GM12878 (cell line): ENCODE results near the gene HOXD12. TPM values are rescaled to one million over a fixed set of nuclear protein-coding genes. Genes with fewer than 3 reads are reported as not detected.

ENCODE experiments used
- ATAC-seq: fragments of 200-7000 bp; cut with Tn5 transposase; 3 replicates; pipeline ENCODE4 v1.9.1; 2020; ENCODE audit warnings: mild to moderate bottlenecking, moderate library complexity
- BruUV-seq: library from RNA; stranded (reverse); fragments of 400-500 nt; replicated peaks from 2 replicates; lab custom pipeline; 2021; lab: Mats Ljungman, UMichigan
- CTCF ChIA-PET: fragments of 300-600 bp; sonication (Branson Sonifier 250); formaldehyde crosslinking; extraction: SDS; loops from one replicate; lab custom pipeline; 2021; ENCODE audit warnings: inconsistent platforms; lab: Yijun Ruan, JAX
- POLR2A ChIA-PET: fragments of 350-600 bp; formaldehyde crosslinking; extraction: SDS; loops from one replicate; lab custom pipeline; 2021; ENCODE audit warnings: inconsistent platforms; lab: Charles Lee
- RAD21 ChIA-PET: fragments of 300-600 bp; sonication (Branson Sonifier 250); formaldehyde crosslinking; loops from one replicate; lab custom pipeline; 2023; ENCODE audit warnings: antibody characterized with exemption; ENCODE audit not compliant: unreplicated experiment; lab: Charles Lee
- SMC1A ChIA-PET: fragments of 300-600 bp; sonication (Branson Sonifier 250); formaldehyde crosslinking; loops from one replicate; lab custom pipeline; 2023; ENCODE audit not compliant: unreplicated experiment, uncharacterized antibody; lab: Charles Lee
- DNase-seq: peaks from one replicate; pipeline ENCODE4 v3.0.0-alpha.2; 2011; ENCODE audit warnings: low read depth, low spot score
- FAIRE-seq: peaks from 3 replicates; lab custom pipeline; 2011; peaks lifted over from hg19 to GRCh38; lab: Jason Lieb, UNC
- H2AFZ ChIP-seq: 2 replicates; pipeline ENCODE4 v1.6.0; 2011; ENCODE audit warnings: low read depth, low read length, control low read depth; ENCODE audit not compliant: control insufficient read depth
- H3K27ac ChIP-seq: 2 replicates; pipeline ENCODE4 v1.5.1; 2011; ENCODE audit warnings: control low read depth; ENCODE audit not compliant: control insufficient read depth, insufficient read depth
- H3K27me3 ChIP-seq, 2 experiments: replicated peaks in 1 of 2; 2 replicates each; pipeline versions ENCODE4 v1.6.0 to v1.6.1; 2011; ENCODE audit warnings: low read length in 1 of 2; ENCODE audit not compliant: control insufficient read depth in 2 of 2, insufficient read depth in 2 of 2
- H3K36me3 ChIP-seq, 2 experiments: 2 replicates each; pipeline ENCODE4 v1.5.1; 2011; ENCODE audit warnings: low read length in 1 of 2; ENCODE audit not compliant: control insufficient read depth in 2 of 2, insufficient read depth in 2 of 2
- H3K4me1 ChIP-seq: 2 replicates; pipeline ENCODE4 v1.6.1; 2011; ENCODE audit warnings: mild to moderate bottlenecking, low read length, moderate library complexity, mixed read lengths; ENCODE audit not compliant: control insufficient read depth, insufficient read depth
- H3K4me2 ChIP-seq: 2 replicates; pipeline ENCODE4 v1.6.0; 2011; ENCODE audit warnings: control low read depth; ENCODE audit not compliant: control insufficient read depth, insufficient read depth
- H3K4me3 ChIP-seq: fragments of 200-600 bp; sonication (generic); 2 replicates; pipeline ENCODE4 v1.5.1; 2016
- H3K79me2 ChIP-seq: 2 replicates; pipeline ENCODE4 v1.6.0; 2011; ENCODE audit warnings: low read length; ENCODE audit not compliant: control insufficient read depth, insufficient read depth
- H3K9ac ChIP-seq: 2 replicates; pipeline ENCODE4 v1.8.0; 2011; ENCODE audit warnings: low read length, control low read depth, mixed read lengths; ENCODE audit not compliant: control insufficient read depth, insufficient read depth
- H3K9me3 ChIP-seq: replicated peaks from 3 replicates; pipeline ENCODE4 v1.5.1; 2011; ENCODE audit warnings: mild to moderate bottlenecking, low read length; ENCODE audit not compliant: control insufficient read depth, insufficient read depth
- H4K20me1 ChIP-seq: 2 replicates; pipeline ENCODE4 v1.6.0; 2011; ENCODE audit not compliant: control insufficient read depth, insufficient read depth
- ATF7 ChIP-seq: fragments of 450-650 bp; IDR thresholded peaks from 2 replicates; pipeline ENCODE4 v1.6.1; 2016; ENCODE audit warnings: low read depth, mild to moderate bottlenecking
- BCL3 ChIP-seq: IDR thresholded peaks from 2 replicates; pipeline ENCODE4 v1.6.1; 2011; ENCODE audit warnings: borderline replicate concordance, low read depth, mild to moderate bottlenecking, moderate library complexity, low read length; ENCODE audit not compliant: insufficient read depth, poor library complexity, severe bottlenecking
- BRCA1 ChIP-seq: IDR thresholded peaks from 2 replicates; pipeline ENCODE4 v1.6.1; 2011; ENCODE audit warnings: low read depth, low read length, improper control_type of control experiment
- ESRRA ChIP-seq: IDR thresholded peaks from 2 replicates; pipeline ENCODE4 v1.6.1; 2012; ENCODE audit warnings: mild to moderate bottlenecking, low read length, improper control_type of control experiment
- GABPA ChIP-seq: IDR thresholded peaks from 2 replicates; pipeline ENCODE4 v1.6.1; 2014; ENCODE audit warnings: antibody characterized with exemption, low read depth, mild to moderate bottlenecking, inconsistent platforms
- KDM1A ChIP-seq: fragments of 200-600 bp; sonication (generic); IDR thresholded peaks from 2 replicates; pipeline ENCODE4 v1.6.1; 2016; ENCODE audit warnings: borderline replicate concordance
- KLF5 ChIP-seq: fragments of 450-650 bp; IDR thresholded peaks from 2 replicates; pipeline ENCODE4 v1.6.1; 2014; ENCODE audit warnings: mild to moderate bottlenecking; ENCODE audit not compliant: partially characterized antibody
- MTA2 ChIP-seq: fragments of 450-650 bp; IDR thresholded peaks from 2 replicates; pipeline ENCODE4 v1.6.1; 2016; ENCODE audit warnings: low read depth, mild to moderate bottlenecking, moderate library complexity
- MTA3 ChIP-seq: IDR thresholded peaks from 2 replicates; pipeline ENCODE4 v1.6.1; 2012; ENCODE audit warnings: low read length, inconsistent platforms, borderline replicate concordance
- POLR2A ChIP-seq: IDR thresholded peaks from 2 replicates; pipeline ENCODE4 v1.6.1; 2011; ENCODE audit warnings: low read depth, mild to moderate bottlenecking, low read length
- SMAD1 ChIP-seq: fragments of 450-650 bp; IDR thresholded peaks from 2 replicates; pipeline ENCODE4 v1.6.1; 2018; ENCODE audit warnings: mild to moderate bottlenecking, low read depth; ENCODE audit not compliant: partially characterized antibody
- SMARCA5 ChIP-seq: fragments of 450-650 bp; IDR thresholded peaks from 2 replicates; pipeline ENCODE4 v1.6.1; 2017; ENCODE audit warnings: mild to moderate bottlenecking
- SPI1 ChIP-seq: IDR thresholded peaks from 2 replicates; pipeline ENCODE4 v1.6.1; 2011; ENCODE audit warnings: low read depth, mild to moderate bottlenecking, low read length, moderate library complexity, borderline replicate concordance; ENCODE audit not compliant: insufficient read depth
- SUZ12 ChIP-seq: fragments of 200-600 bp; sonication (generic); IDR thresholded peaks from one replicate; pipeline ENCODE4 v1.6.1; 2018; ENCODE audit warnings: antibody characterized with exemption, mild to moderate bottlenecking; ENCODE audit not compliant: unreplicated experiment
- ZNF274 ChIP-seq: IDR thresholded peaks from one replicate; pipeline ENCODE4 v1.8.0; 2011; ENCODE audit not compliant: insufficient read length, insufficient read depth
- ZNF384 ChIP-seq: IDR thresholded peaks from 2 replicates; pipeline ENCODE4 v1.6.1; 2012; ENCODE audit warnings: low read depth, mild to moderate bottlenecking, low read length, improper control_type of control experiment, borderline replicate concordance
- ZNF592 ChIP-seq: fragments of 450-650 bp; IDR thresholded peaks from 2 replicates; pipeline ENCODE4 v1.6.1; 2017; ENCODE audit warnings: mild to moderate bottlenecking, moderate library complexity
- ZZZ3 ChIP-seq: IDR thresholded peaks from 2 replicates; pipeline ENCODE4 v1.6.1; 2011; ENCODE audit warnings: low read depth; ENCODE audit not compliant: control insufficient read depth, insufficient read length
- WGBS: methylation state at CpG from one replicate; pipeline ENCODE4 v1.1.6; 2016; ENCODE audit warnings: low lambda C conversion rate; ENCODE audit not compliant: insufficient replicate concordance, insufficient coverage; ENCODE audit errors: missing lambda C conversion rate; 5-methylcytosine and 5-hydroxymethylcytosine counted together
- in situ Hi-C: fragments of 300-500 bp; cut with MboI; formaldehyde crosslinking; loops from 9 replicates; pipeline ENCODE4 v1.14.3; 2018; ENCODE audit warnings: mixed read lengths
- intact Hi-C: fragments of 100-400 bp; cut with micrococcal nuclease; formaldehyde crosslinking; loops from one replicate; pipeline ENCODE4 v1.14.2; 2022; ENCODE audit not compliant: unreplicated experiment
- polyA plus RNA-seq, 11 experiments: library from polyadenylated mRNA; depleted of rRNA in 4 of 11; unstranded in 6 of 11; stranded (reverse) in 5 of 11; fragments of >200 nt; fragmentation: Nextera tagmentation in 4 of 11; fragmentation: Illumina TruSeq in 1 of 11; extraction: Ambion mirVana in 4 of 11; extraction: Trizol in 1 of 11; gene quantifications; 1 replicate in 1 of 11; 2 replicates in 10 of 11; pipeline versions ENCODE4 v1.2.1 to v1.2.3, GENCODE V29; 2011 to 2016; ENCODE audit warnings: inconsistent platforms in 2 of 11, missing spikeins in 2 of 11, low read depth in 1 of 11
- total RNA-seq, 4 experiments: library from RNA; depleted of rRNA in 3 of 4; stranded (reverse); fragments of >200 nt in 3 of 4; fragmentation: Illumina TruSeq in 1 of 4; extraction: Trizol in 1 of 4; gene quantifications; 2 replicates each; pipeline versions ENCODE4 v1.2.1 to v1.2.3, GENCODE V29; 2013 to 2021
- TF ChIP-seq, protein P1 (sequence below): IDR thresholded peaks from 2 replicates; pipeline ENCODE4 v1.6.1; 2011; ENCODE audit warnings: low read depth, mild to moderate bottlenecking, low read length, moderate library complexity, borderline replicate concordance; ENCODE audit errors: extremely low read depth

HOXD12 gene
- total and polyA plus RNA-seq, 10 of the 15 experiments (the other 5 are each of a cell fraction or from before 2014, with no cell fraction given) = not detected

- H4K20me1 ChIP-seq = no peaks in the 10 kb centered on the region
- no peak overlapping the region for H3K27ac ChIP-seq
- H3K4me1 ChIP-seq = no peaks in the 10 kb centered on the region; the same call in 1 of the 2 replicates
- SMC1A ChIA-PET = no interaction called here
- H3K4me3 ChIP-seq = no peak overlapping the region
- CTCF ChIA-PET = no interaction called here
- in situ Hi-C loops = no loop called here
- H2AFZ ChIP-seq = no peak overlapping the region
- DNase-seq (no peak), ATAC-seq (no peak), FAIRE-seq (no peak)
- RAD21 ChIA-PET = no interaction called here
- no peak overlapping the region for H3K9ac ChIP-seq
- WGBS = 22% methylated on average over 23 of the region's 38 CpGs
- POLR2A ChIA-PET = no interaction called here
- TF ChIP-seq, protein P1, sequence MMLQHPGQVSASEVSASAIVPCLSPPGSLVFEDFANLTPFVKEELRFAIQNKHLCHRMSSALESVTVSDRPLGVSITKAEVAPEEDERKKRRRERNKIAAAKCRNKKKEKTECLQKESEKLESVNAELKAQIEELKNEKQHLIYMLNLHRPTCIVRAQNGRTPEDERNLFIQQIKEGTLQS = no peak
- TF ChIP-seq SMARCA5 (no peak), ZNF384 (no peak), POLR2A (no peak), ZNF274 (no peak), MTA2 (no peak), BRCA1 (no peak), SPI1 (no peak), ZZZ3 (no peak), KDM1A (no peak), ESRRA (no peak), MTA3 (no peak), SMAD1 (no peak), KLF5 (no peak), GABPA (no peak), BCL3 (no peak), ATF7 (no peak), ZNF592 (no peak), SUZ12 (no peak)
- no peaks in the 10 kb centered on the region for H3K36me3 ChIP-seq
- intact Hi-C loops = no loop called here
- BruUV-seq = no TSS peak
- H3K27me3 ChIP-seq = peaks cover 15 to 34% of the 10 kb centered on the region in 2 experiments
- H3K4me2 ChIP-seq = no peak overlapping the region
- no peaks in the 10 kb centered on the region for H3K79me2 ChIP-seq
- H3K9me3 ChIP-seq = no peaks in the 10 kb centered on the region; the same call in 1 of the 3 replicates
These were observed 31.8 kb upstream of the HOXD12 start for GRCh38 chr2:176067589-176068418.
